ENCODE data around the gene CDK14.
A peak's percentile ranks its signal among the peaks of the same experiment; 100 is the strongest.

The CDK14 gene

DNA sequence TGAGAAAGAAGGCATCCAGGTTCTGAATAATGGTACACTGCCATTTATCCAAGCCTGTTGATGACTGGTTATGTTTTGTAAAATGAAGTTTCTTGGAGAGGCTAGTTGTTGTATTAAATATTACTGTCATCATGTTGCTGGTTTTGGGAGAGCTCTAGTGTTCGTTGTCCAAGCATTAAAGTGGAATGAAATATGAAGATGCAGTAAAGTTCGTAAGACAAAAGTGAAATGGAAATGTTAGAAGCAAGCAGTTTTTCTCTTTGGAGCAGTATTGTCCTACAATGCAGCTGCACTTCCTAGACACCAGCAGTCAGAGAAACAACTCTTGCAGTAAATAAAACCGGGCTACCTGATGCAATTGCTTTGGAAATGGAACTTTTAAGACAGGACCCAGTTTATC lies 511.3 kb downstream of the CDK14 start:
- intact Hi-C loops (cut with DNase I) = no loop called here
- no peak for DNase-seq

DNA sequence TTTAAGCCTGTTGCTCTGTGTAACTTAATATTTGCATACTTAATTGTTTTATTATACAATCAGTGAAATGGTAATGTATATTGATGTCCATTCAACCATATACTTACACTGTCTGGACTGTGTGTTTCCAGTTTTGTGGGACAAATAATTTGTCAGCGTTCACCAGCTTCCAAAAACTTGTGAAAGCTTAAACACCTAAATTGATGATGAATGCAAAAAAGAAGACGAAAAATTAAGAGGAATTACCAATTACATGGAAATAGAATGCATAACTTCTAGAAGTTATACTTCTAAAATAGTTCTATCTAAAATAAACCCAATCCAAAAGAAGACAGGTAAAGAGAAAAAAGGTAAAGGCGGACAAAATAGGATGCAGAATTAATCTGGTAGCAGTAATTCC lies 513.1 kb downstream of the CDK14 start:
- intact Hi-C loops (cut with DNase I) = no loop called here
- no peak for DNase-seq

DNA sequence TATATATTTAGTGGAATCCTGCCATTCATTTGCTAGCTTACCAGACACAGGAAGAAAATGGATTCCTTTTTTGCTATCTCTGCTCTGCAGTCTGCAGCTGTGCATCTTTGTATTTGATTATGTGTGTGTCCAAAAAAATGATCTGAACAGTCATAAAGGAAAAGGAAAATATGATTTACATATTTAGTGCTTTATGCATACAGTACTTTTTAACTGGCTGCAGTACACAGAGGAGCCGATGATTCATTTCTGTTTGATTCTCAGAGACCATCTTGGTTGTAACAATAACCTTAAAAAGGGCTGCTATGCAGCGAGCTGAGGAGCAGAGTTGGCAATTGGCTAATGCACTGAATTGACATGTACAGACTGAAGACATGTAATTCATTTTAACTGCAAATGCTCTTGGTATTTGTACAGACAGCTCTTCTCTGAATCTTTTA lies 516.8 kb downstream of the CDK14 start:
- intact Hi-C loops (cut with DNase I) = no loop called here

DNA sequence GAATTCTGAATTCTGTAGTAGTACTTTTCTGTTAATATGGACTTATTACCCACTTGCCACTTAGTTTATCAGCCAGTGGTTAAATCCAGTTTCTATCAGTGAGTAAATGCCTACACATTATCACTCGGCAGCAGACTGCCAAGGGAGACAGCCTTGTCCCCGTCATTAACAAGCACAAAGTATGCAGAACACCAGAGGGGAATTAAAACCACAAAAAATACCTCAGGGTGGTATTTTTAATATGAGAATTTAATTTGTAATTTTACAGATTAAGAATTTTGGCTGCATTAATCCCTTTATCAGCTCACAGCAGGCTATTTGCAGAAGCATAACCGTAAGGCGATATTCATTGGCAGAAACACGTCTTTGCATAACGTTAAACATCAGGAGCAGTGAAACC lies 518.1 kb downstream of the CDK14 start:
- no peak for DNase-seq
- intact Hi-C loops (cut with DNase I) = no loop called here

More for the DNA sequence above, 516.8 kb downstream of the CDK14 start:
- no peak for DNase-seq

DNA sequence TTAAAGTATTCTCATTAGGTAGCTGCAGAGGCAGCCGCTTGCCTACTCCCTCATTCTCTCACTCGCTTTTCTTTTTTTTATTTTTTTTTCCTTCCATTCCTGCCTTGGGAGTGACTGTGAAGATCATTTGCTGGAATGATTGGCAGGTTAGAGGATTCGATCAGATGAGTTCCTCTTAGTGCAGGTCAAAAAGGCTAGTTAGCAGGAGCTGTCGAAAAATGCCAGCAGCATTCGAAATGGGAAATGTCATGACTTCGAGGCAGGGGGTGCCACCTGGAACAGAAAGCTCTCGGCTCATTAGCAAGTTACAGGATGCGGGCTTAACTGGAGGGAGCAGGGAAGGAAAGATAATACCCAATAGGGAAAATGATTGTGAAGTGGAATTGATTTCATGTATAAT lies 530.6 kb downstream of the CDK14 start:
- intact Hi-C loops (cut with DNase I) = no loop called here

DNA sequence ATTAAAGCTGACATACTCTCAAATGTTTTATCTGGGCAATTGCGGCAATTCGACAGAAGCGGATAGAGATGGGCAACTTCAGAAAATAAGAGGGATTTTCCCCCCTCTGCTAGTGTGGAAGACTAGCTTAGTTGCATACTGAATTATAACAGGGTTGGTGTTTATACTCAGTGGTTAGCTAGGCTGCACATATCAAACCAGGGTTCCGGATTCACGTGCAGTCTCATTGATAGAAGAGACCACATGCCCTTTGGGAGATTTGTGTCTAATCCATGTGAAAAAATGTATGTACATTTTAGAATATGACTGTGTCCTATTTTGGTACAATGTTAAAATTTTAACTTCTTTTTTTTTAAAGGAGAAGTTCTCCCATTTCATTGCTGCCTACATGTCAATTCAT lies 531.2 kb downstream of the CDK14 start:
- DNase-seq = no peak
- intact Hi-C loops (cut with DNase I) = no loop called here

More for the DNA sequence above, 530.6 kb downstream of the CDK14 start:
- DNase-seq = no peak

DNA sequence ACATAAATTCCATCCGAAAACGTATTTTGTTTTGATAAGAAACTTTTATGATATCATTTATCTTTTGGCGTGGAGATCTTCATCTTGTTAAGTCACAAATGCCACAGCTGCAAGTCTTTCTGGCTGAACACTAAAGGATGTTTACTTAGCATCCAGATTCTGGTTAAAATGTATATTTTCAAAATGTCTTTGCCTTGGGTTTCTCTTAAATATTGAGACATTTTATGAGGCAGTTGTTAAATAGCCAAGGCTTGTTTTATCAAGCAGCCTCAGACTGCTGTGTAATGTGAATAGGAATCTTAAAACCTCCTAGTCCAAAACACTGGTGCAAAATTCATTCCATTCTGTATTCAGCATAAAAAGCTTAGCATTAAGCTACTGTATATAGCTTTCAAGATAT lies 531.8 kb downstream of the CDK14 start:
- DNase-seq = no peak
- intact Hi-C loops (cut with DNase I) = no loop called here

DNA sequence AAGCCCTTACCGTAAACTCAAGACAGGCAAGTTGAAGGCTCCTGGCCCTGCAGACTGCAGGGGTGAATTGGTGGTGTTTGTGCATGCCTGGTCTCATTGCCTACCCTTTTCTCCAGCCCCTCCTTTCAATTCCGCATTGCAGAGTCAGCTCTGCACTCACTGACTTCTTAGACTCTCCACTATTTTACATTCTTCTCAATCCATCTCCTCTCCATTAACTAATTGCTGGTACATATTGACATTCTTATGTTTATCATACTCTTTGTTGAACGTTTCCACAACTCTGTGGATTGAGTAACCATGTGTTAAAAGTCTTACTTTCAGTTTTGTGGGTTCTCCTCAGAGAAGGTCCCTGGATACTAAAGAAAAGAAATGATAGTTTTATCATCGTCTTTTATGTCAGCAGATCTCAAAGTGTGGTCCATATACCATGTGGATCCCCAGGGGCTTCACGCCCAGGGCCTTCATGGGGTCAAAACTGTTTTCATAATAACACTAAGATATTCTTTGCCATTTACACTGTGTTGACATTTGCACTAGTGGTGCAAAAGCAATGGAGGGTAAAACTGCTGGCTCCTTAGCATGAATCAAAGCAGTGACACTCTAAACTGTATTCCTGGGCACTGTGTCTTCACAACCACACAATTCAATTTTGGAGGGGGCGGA lies 532.7 kb downstream of the CDK14 start:
- intact Hi-C loops (cut with DNase I) = no loop called here
- no peak for DNase-seq

DNA sequence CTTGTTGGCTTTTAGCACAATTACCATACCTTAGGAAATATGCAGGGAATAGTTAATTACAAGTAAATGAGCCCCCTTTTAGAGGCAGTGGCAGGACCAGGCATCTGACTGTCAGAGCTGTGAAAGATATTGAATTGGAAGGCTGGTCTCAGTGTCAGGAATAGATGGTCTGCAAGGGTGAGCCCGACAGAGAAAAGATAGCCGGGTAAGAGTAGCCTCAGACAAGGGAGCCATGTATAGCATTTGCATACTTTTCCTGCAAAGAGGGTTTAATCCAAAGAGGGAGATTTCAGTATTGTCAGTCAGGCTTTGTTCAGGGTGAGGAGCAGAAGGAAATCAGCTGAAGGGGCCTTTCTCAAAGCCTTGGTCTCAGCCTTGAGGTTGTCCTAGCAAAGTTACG lies 539.2 kb downstream of the CDK14 start:
- intact Hi-C loops (cut with DNase I) = no loop called here
- DNase-seq = no peak

DNA sequence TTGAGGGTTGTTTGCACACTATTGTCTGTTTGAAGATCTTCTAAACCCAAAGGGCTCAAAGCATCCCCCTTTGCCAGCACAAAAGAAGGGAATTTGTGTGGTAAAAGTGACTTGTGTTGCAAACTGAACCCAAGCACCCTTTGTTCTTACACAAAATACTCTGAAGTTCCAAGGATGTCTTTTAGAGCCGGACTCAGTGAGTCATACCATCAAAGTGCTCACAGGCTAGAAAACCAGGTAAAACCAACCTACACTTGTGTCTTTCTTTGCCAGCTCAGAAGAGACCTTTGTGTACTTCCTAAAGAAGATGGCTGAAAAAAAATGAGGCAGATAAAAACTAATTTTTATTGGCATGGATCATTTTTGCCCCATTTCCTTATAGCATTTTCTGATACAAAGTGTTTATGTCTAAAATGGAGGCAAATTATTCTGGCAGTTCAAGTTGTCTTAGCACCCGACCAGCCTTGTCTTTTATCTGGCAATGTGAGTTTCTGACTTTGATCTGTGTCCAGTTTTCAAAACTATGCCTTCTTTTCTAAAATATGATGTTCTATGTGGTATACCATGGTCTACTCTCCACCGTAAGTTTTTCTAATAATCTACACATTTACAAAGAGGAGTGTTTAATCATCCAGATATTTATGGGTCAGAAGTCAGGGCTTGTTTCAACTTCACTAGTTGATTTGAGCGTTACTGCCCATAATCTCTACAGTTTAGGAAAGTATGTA lies 539.7 kb downstream of the CDK14 start:
- intact Hi-C loops (cut with DNase I) = no loop called here
- no peak for DNase-seq

DNA sequence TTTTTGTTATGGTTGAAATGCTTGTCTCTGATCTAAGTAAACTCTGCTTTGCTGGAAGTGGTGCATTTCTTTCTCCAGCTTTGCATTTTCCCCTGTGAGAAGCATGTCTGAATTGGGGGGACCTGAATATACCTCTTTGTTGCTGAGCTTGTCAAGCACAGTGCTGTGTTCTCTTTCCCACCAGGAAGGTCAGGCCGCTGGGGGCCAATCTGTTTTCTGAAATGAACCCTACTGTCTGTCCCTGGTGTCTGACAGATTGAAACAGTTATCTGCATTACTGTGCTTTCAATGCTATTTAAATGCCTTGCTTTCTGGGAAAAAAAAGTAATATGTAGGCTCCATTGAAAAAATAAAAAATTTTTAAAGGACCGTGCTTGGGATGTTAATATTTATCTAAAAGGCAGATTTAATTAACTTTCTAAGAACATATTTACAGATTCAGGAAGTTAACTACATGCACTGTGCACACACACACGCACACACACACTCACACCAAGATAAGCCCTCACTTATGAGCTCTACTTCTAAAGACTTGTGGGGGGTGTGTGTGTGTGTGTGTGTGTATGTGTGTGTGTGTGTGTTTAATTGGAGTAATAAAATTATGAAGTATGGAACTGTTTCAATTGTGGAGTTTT lies 541.1 kb downstream of the CDK14 start:
- no peak for DNase-seq
- intact Hi-C loops (cut with DNase I) = no loop called here

DNA sequence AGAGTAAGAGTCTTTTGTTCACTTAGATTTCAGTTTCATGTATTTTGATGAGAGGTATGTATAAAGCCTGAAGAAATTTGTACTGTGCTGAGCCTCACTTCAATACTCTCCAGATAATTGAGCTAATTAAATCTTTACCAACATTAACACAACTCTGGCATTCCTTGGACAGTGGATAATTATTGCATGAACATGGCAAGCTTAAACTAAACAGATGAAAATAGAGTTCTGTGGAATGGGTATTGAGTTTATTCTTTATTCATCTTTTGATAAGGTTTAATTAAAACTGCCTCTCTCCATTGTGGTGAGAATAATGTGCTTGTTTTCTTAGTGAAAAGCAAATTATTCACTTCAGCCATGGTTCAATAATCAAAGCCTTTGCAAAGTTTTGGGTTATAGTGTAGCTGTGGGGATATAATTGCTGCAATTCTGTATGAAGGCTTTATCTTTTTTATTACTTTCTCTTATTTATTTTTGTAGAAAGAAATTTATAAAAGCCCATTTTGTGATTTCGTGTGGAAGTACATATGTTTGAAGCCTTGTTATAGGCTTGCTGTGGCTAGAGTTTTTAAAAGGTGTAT lies 541.8 kb downstream of the CDK14 start:
- DNase-seq = no peak
- intact Hi-C loops (cut with DNase I) = no loop called here

DNA sequence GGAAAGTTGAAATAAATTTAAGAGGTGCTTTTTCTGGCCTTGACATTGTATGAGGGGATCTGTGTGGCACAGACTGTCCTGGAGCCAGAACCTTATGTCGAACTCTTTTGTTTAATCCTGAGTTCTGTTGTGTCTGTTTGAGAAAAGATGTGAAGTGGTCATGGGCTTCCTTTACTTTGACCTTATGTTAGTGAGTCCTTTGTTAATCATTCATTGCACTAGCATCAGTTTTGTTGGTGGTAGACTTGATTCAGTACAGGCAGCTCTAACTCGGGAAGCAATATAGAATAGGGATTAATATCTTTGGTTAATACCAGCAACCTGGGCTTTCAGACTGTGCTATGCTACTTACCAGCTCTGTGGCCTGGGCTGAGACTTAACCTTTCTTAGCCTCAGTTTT lies 544.2 kb downstream of the CDK14 start:
- intact Hi-C loops (cut with DNase I) = no loop called here
- no peak for DNase-seq

DNA sequence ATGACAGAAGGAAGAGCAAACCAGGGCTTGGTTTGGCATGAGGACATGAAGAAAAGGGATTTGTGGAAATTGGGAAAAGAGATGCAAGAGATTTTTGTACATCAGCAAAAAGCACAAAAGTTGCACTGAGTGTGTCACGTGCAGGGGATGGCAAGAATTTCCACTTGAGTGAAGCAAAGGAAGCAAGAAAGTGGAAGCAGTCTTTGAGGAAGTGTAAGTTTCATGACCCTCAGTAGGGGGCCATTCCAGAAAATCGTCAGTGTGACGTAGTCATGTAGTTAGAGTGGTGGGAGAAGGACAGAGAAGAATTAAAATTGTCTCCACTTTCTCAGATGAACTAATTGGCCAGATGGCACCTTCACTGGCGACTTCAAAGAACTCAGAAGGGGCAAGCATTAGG lies 544.9 kb downstream of the CDK14 start:
- no peak for DNase-seq
- intact Hi-C loops (cut with DNase I) = no loop called here

DNA sequence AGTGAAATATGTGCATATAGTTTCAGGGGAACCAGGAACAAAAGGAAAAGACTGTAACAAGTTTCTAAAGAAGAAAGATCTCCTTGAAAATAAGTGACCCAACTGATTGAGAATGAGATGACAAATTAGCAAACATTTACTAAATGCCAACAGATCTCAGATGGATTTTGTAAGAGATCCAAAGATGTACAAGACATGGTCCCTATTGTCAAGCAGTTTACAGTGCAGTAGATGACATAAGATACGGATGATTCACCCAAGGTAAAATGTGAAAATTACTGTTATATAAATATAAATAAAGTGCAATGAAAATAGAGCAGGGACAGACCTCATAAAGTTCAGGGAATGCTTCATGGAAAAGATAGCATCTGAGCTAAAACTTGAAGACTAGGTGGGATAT lies 546.6 kb downstream of the CDK14 start:
- intact Hi-C loops (cut with DNase I) = no loop called here
- DNase-seq = no peak

DNA sequence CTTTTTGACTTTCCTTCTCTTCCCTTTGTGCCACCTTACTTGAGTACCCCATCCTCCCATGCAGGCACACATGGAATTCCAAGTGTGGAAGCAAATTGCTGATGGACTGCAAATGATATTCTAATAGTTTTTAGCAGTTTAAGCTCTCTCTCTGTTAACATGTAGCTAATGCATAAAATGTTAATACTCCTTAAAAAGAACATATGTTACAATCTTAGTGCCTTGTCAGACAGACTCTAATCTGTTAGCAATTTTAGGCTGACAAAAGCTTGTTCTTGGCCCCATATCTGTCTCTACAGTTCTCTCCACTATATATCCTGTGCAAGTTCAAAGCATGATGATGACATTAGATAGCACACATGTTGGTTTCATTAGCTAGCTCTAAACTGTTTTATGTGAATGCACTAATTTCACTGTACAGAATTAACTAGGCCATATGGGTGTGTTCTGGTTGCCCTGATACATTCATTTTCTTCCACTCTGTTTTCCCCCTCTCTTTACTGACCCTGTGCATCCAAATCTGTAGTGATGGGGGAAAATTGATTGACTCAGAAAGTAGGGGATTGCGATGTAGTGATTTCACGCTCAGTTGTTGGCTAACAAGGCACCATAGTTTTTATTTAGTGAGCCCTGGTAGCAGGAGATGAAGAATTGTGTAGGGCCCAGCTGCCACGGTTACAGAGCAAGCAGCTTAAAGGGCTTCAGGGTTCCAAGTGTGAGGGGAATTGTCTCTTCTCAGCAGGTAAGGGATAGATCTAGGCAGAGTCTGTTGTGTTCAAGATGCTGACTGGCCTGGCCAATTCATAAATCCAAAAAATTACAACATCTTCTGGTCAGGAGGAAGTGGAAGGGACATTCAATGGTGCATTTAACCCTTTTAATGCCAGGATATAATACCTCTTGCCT lies 553.5 kb downstream of the CDK14 start:
- intact Hi-C loops (cut with DNase I) = no loop called here
- DNase-seq = no peak

DNA sequence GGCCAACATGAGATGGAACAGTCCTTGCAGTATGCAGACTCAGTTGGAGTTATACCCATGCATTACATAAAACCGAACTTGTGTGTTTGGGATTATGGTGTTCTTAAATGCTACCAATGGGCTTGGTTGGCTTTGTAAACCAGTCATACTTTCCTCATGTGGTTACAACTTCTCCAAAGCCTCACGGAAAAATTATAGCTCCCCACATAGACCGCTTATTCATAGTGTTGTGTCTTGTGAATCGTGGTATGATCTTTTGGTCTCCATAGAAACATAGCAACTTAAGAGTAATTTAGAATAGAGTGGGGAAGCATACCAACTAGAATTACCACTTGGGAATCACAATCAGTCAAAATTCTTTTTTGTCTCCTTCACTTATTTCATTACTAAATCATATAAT lies 555.8 kb downstream of the CDK14 start:
- no peak for DNase-seq
- intact Hi-C loops (cut with DNase I) = no loop called here

DNA sequence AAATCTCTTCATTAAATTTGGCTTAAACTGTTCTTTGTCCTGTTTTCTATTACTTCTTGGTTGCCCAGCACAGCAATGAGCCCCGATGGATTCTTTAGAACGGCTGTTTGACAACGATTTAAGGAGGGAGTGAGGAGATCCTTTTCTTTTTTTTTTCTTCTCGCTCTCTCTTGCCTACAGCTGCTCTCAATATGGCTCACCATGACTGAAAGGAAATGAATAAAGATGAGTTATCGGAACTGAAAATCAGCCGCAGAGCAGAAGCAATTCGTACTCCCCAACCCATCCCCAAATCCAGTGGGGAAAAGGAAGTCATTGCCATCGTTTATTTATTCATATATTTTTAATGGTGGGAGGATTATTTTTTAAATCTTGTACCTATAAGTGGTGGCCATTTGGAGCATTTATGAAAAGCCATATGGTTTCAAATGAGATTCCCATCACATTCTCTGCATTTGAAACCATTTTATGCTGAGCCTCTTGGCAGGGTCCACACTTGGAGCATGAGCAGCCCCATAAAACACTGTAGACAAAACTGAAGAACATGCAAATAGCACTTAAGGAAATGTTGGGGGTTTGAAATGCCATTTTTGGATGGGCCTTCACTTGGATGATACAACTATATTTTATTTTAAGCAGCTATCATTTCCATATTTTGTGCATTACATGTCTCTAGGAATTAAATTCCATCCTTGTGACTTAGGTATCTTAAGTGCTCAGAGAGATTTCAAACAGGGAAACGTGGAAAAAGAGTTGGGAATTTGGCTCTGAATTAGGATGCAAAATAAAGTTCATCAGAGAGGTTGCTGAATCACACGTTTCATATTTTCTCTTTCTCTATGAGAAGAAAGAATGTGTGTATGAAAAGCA lies 560.4 kb downstream of the CDK14 start:
- DNase-seq = no peak
- intact Hi-C loops (cut with DNase I) = no loop called here

DNA sequence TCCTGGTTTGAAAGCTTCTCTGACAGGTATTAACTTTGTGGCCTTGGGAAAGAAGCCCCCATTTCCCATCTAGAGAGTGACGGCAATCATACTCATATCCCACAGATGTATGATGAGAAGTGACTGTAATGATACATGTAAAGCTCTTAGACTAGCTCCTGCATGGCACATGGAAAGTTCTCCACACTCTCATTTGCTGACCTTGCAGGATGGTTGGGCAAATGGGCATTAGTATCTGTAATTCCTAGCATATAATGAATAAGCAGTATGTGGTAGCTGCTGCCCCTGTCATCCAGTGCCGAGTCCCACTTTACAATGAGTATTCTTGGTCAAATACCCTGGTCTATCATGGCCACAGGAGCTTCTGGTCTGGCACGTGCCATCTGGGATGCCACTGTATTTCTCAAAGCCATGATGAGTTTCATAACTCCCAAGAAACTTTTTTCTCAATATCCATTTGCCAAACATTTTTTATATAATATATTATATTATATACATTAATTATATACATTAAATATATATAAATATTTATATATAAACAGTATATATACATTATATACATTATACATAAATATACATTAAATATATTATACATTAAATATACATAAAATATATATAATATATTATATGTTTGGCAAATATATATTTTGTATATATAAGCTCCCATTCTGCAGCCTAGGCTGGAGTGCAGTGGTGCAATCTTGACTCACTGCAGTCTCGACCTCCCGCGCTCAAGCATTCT lies 561.6 kb downstream of the CDK14 start:
- peak in 1 of 10 donors; percentile 76 for DNase-seq
- intact Hi-C loops (cut with DNase I) = no loop called here
